ENCODE data around the gene JMJD6.

- TF ChIP-seq, protein P1, sequence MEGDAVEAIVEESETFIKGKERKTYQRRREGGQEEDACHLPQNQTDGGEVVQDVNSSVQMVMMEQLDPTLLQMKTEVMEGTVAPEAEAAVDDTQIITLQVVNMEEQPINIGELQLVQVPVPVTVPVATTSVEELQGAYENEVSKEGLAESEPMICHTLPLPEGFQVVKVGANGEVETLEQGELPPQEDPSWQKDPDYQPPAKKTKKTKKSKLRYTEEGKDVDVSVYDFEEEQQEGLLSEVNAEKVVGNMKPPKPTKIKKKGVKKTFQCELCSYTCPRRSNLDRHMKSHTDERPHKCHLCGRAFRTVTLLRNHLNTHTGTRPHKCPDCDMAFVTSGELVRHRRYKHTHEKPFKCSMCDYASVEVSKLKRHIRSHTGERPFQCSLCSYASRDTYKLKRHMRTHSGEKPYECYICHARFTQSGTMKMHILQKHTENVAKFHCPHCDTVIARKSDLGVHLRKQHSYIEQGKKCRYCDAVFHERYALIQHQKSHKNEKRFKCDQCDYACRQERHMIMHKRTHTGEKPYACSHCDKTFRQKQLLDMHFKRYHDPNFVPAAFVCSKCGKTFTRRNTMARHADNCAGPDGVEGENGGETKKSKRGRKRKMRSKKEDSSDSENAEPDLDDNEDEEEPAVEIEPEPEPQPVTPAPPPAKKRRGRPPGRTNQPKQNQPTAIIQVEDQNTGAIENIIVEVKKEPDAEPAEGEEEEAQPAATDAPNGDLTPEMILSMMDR (IDR thresholded peaks at IDR 0.05; ENCODE audit: insufficient read depth, low read length): no peak
- no peak for TF ChIP-seq SPI1 (IDR thresholded peaks at IDR 0.05; ENCODE audit: borderline replicate concordance, low read depth)
- no peak for TF ChIP-seq POLR2AphosphoS5 (IDR thresholded peaks at IDR 0.05; ENCODE audit: low read depth)
- TF ChIP-seq REST (IDR thresholded peaks at IDR 0.05; ENCODE audit: insufficient replicate concordance, low read depth): no peak
Measured at GRCh38 chr17:76689859-76690258, 36.5 kb downstream of the JMJD6 start.

Measured in HL-60 (cell line).